Activated naive CD8-positive, alpha-beta T cell treated with anti-CD3 and anti-CD28 coated beads for 36 hours (primary cell): ENCODE measurements around the gene FBXL20. TPM values are rescaled to one million over a fixed set of nuclear protein-coding genes. Genes with fewer than 3 reads are reported as not detected.
"Not testable (repeated sequence)": the region's sequence is repeated elsewhere in the genome, so short reads cannot be mapped to it uniquely, and the experiment has no call there.

Experiments
- DNase-seq: peaks from one replicate; pipeline ENCODE4 v3.0.0; 2021
- H3K27ac Mint-ChIP-seq: one replicate; pipeline ENCODE4 v1.8.0; 2022; ENCODE audit warnings: mild to moderate bottlenecking, moderate library complexity, mixed read lengths
- H3K27me3 Mint-ChIP-seq: one replicate; pipeline ENCODE4 v1.8.0; 2022; ENCODE audit warnings: mild to moderate bottlenecking, mixed read lengths
- H3K36me3 Mint-ChIP-seq: one replicate; pipeline ENCODE4 v1.8.0; 2021; ENCODE audit warnings: mild to moderate bottlenecking, mixed read lengths
- H3K4me1 Mint-ChIP-seq: one replicate; pipeline ENCODE4 v1.8.0; 2021; ENCODE audit warnings: mixed read lengths
- H3K4me3 Mint-ChIP-seq: one replicate; pipeline ENCODE4 v1.8.0; 2022; ENCODE audit warnings: mild to moderate bottlenecking, moderate library complexity, mixed read lengths
- H3K9me3 Mint-ChIP-seq: one replicate; pipeline ENCODE4 v1.8.0; 2022; ENCODE audit warnings: mixed read lengths
- total RNA-seq, 2 experiments: library from RNA; stranded (reverse); gene quantifications; one replicate each; pipeline ENCODE4 v1.2.3, GENCODE V29; 2021

Gene FBXL20
- total RNA-seq, 2 experiments from 2014 or later = 15.7 to 16.3 TPM

DNA sequence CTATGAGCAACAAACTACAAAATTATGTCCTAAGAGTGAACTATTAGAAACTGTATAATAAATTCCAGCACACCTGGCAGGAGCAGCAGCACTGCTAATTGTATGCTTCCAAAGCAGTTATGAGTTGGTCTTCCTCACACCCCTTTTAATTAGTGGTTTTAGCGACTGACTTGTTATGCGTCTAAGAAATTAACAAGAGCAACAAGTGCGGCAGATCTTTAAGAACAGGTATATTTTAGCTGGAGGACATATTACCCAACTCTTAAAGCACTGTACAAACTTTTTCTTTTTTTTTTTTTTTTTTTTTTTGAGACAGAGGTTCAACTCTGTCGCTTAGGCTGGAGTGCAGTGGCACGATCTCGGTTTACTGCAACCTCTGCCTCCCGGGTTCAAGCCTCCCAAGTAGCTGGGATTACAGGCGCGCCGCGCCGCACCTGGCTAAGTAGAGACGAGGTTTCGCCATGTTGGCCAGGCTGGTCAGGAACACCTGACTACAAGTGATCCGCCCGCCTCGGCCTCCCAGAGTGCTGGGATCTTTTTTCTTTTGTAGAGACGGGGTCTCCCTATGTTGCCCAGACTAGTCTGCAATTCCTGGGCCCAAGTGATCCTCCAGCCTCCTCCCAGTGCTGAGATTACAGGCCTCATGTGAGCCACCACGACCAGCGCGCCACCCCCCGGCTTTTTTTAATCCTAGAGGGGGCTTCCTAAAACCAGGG lies 1.6 kb upstream of the FBXL20 start:
- H3K27ac Mint-ChIP-seq = peak overlapping the region; percentile 92
- peaks cover 52% of the 10 kb centered on the region for H3K4me1 Mint-ChIP-seq
- no peaks in the 10 kb centered on the region for H3K27me3 Mint-ChIP-seq
- no peak for DNase-seq
- peaks cover 14% of the 10 kb centered on the region for H3K36me3 Mint-ChIP-seq
- H3K4me3 Mint-ChIP-seq = peak overlapping the region; percentile 97
- no peaks in the 10 kb centered on the region for H3K9me3 Mint-ChIP-seq

GRCh38 chr17:39402244-39402889 lies 941 bp upstream of the FBXL20 start:
- H3K27ac Mint-ChIP-seq = peak overlapping the region; percentile 97

GRCh38 chr17:39400547-39401411 lies 647 bp downstream of the FBXL20 start:
- peak overlapping the region; percentile 82 for H3K27ac Mint-ChIP-seq
- no peaks in the 10 kb centered on the region for H3K9me3 Mint-ChIP-seq
- H3K4me1 Mint-ChIP-seq = peaks cover 44% of the 10 kb centered on the region
- no peaks in the 10 kb centered on the region for H3K27me3 Mint-ChIP-seq
- DNase-seq = peak; percentile 36
- peaks cover 11% of the 10 kb centered on the region for H3K36me3 Mint-ChIP-seq
- H3K4me3 Mint-ChIP-seq = peak overlapping the region; percentile 97

More at GRCh38 chr17:39402244-39402889, 941 bp upstream of the FBXL20 start:
- Mint-ChIP-seq H3K9me3 (no peaks in the 10 kb centered on the region), H3K4me3 (peak overlapping the region; percentile 97), H3K36me3 (peaks cover 14% of the 10 kb centered on the region), H3K4me1 (peaks cover 49% of the 10 kb centered on the region), H3K27me3 (no peaks in the 10 kb centered on the region)
- peak; percentile 91 for DNase-seq

GRCh38 chr17:39399791-39400190 lies 1.6 kb downstream of the FBXL20 start:
- H3K9me3 Mint-ChIP-seq = no peaks in the 10 kb centered on the region
- no peak for DNase-seq
- H3K4me3 Mint-ChIP-seq = peak overlapping the region; percentile 97
- H3K27me3 Mint-ChIP-seq = no peaks in the 10 kb centered on the region
- H3K27ac Mint-ChIP-seq = no peak overlapping the region
- H3K4me1 Mint-ChIP-seq = peaks cover 39% of the 10 kb centered on the region
- peaks cover 8% of the 10 kb centered on the region for H3K36me3 Mint-ChIP-seq

- Mint-ChIP-seq H3K27ac (peak overlapping the region; percentile 69), H3K4me3 (no peak overlapping the region), H3K36me3 (no peaks in the 10 kb centered on the region), H3K9me3 (no peaks in the 10 kb centered on the region), H3K4me1 (peaks cover 23% of the 10 kb centered on the region), H3K27me3 (no peaks in the 10 kb centered on the region)
- no peak for DNase-seq
These were observed 7.7 kb downstream of the FBXL20 start for GRCh38 chr17:39393736-39394135.

- no peaks in the 10 kb centered on the region for H3K9me3 Mint-ChIP-seq
- no peaks in the 10 kb centered on the region for H3K36me3 Mint-ChIP-seq
- no peaks in the 10 kb centered on the region for H3K27me3 Mint-ChIP-seq
- H3K4me3 Mint-ChIP-seq = no peak overlapping the region
- DNase-seq = no peak
- no peak overlapping the region for H3K27ac Mint-ChIP-seq
- H3K4me1 Mint-ChIP-seq = peaks cover 19% of the 10 kb centered on the region
These were observed 10.0 kb downstream of the FBXL20 start for GRCh38 chr17:39391448-39391847.

GRCh38 chr17:39385040-39385439 lies 16.4 kb downstream of the FBXL20 start:
- Mint-ChIP-seq H3K36me3 (no peaks in the 10 kb centered on the region), H3K9me3 (no peaks in the 10 kb centered on the region), H3K4me3 (no peak overlapping the region), H3K27me3 (no peaks in the 10 kb centered on the region), H3K27ac (no peak overlapping the region), H3K4me1 (peaks cover 16% of the 10 kb centered on the region)
- DNase-seq = no peak

DNA sequence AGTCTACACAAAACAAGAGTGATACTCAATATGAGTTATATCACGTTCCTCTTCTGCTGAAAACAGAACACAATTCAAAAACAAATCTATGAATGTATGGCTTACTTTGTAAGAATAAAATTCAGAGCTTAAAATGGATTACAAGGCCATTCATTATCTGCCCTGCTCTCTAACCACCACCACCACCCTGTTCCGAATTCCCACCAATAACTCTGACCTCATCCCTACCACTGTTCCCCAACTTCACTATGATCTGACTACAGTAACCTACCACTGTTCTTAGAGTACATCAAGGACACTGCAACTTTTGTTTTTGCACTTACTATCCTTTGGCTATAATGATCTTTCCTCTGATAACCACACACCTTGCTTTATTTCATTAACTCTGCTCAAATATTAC lies 21.3 kb downstream of the FBXL20 start:
- no peaks in the 10 kb centered on the region for H3K36me3 Mint-ChIP-seq
- peaks cover 28% of the 10 kb centered on the region for H3K4me1 Mint-ChIP-seq
- H3K9me3 Mint-ChIP-seq = no peaks in the 10 kb centered on the region
- H3K4me3 Mint-ChIP-seq = no peak overlapping the region
- DNase-seq = no peak
- no peaks in the 10 kb centered on the region for H3K27me3 Mint-ChIP-seq
- H3K27ac Mint-ChIP-seq = no peak overlapping the region

DNA sequence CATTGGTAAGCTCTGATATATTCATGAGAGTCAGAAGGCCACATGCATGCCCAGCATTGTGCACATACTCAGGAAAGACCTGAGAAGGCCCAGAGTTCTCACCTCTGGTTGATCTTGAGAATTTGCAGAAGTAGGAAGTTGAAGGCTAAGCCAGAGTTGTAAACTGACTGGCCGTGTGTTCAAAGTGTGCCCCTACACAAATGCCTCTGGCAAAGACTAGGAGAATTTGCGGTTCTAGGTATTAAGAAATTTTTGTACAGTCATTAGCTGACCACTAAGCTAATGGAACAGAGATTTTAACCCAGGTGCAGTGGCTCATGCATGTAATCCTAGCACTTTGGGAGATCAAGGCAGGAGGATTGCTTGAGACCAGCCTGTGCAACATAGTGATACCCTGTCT lies 25.0 kb downstream of the FBXL20 start:
- H3K4me1 Mint-ChIP-seq = peaks cover 24% of the 10 kb centered on the region
- H3K4me3 Mint-ChIP-seq = no peak overlapping the region
- DNase-seq = no peak
- H3K9me3 Mint-ChIP-seq = no peaks in the 10 kb centered on the region
- H3K27me3 Mint-ChIP-seq = no peaks in the 10 kb centered on the region
- no peak overlapping the region for H3K27ac Mint-ChIP-seq
- H3K36me3 Mint-ChIP-seq = no peaks in the 10 kb centered on the region

DNA sequence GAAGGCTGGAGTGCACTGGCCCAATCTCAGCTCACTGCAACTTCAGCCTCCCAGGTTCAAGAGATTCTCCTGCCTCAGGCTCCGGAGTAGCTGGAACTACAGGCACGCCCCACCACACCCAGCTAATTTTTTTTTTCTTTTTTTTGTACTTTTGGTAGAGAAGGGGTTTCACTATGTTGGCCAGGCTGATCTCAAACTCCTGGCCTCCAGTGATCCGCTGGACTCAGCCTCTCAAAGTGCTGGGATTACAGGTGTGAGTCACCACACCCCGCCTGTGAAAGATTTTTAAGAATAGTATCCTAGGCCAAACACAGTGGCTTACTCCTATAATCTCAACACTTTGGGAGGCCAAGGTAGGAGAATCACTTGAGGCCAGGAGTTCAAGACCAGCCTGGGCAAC lies 33.6 kb downstream of the FBXL20 start:
- H3K4me1 Mint-ChIP-seq, H3K36me3 Mint-ChIP-seq, H3K27me3 Mint-ChIP-seq, DNase-seq, H3K27ac Mint-ChIP-seq, H3K4me3 Mint-ChIP-seq, H3K9me3 Mint-ChIP-seq: not testable (repeated sequence)

DNA sequence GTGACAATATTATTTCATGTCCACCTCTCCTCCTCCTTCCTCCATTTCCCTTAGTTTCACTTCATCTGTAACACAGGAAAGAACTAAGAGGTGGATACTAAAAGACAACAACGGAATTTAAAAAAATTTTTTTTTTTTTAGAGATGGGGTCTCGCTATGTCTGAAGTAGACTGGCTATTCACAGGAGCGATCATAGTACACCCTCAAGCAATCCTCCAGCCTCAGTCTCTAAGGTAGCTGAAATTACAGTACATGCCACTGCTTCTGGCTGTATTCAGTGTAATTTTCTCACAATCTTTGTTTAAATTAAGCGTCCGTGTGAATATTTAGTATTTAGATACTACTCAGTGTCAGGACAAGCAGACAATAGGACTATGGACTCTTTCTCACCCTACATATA lies 35.6 kb downstream of the FBXL20 start:
- Mint-ChIP-seq H3K27ac (no peak overlapping the region), H3K9me3 (no peaks in the 10 kb centered on the region), H3K36me3 (no peaks in the 10 kb centered on the region), H3K27me3 (no peaks in the 10 kb centered on the region), H3K4me1 (peaks cover 10% of the 10 kb centered on the region), H3K4me3 (no peak overlapping the region)
- no peak for DNase-seq

DNA sequence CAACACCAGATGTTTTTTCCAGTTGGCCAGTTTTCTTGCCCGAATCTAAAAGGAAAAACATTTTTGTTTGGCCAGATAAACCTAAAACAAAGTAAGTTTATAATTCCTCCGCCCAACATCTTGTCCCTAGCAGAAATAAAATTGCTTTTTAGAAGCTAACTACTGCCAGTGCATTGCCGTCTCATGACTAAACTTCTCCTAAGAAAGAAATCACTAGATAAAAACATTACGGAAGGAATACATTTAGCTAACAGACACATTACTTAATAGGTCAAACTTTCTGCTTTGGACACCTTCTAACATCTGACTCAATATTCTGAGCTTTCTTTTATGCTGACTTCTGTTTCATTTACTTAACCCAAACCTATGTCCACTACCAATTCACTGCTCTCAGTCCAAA lies 36.2 kb downstream of the FBXL20 start:
- Mint-ChIP-seq H3K4me3 (no peak overlapping the region), H3K27ac (no peak overlapping the region), H3K9me3 (no peaks in the 10 kb centered on the region), H3K4me1 (peaks cover 17% of the 10 kb centered on the region), H3K36me3 (no peaks in the 10 kb centered on the region), H3K27me3 (no peaks in the 10 kb centered on the region)
- no peak for DNase-seq

- Mint-ChIP-seq H3K27ac (no peak overlapping the region), H3K36me3 (no peaks in the 10 kb centered on the region), H3K9me3 (no peaks in the 10 kb centered on the region), H3K4me3 (no peak overlapping the region), H3K4me1 (peaks cover 19% of the 10 kb centered on the region), H3K27me3 (no peaks in the 10 kb centered on the region)
- no peak for DNase-seq
These were observed 37.0 kb downstream of the FBXL20 start for GRCh38 chr17:39364236-39365025.

DNA sequence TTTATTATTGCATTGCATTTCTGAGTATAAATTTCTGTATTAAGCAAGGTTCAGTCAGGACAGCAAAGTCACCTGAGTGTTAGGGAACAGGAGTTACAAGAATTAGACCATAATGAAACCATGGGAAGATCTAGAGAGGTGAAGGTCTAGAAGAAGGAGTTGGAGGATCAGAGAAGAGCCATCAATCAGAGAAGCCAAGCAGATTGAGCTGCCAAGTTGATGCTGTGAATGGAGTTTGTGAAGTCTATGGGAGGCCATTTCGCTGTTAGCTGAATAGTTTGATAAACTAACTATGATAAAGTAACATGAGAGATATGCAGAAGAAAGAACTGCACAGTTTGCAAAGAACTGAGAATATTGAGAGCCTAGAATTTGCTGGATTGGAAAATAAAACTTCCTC lies 40.4 kb downstream of the FBXL20 start:
- no peak overlapping the region for H3K4me3 Mint-ChIP-seq
- no peaks in the 10 kb centered on the region for H3K36me3 Mint-ChIP-seq
- H3K9me3 Mint-ChIP-seq = no peaks in the 10 kb centered on the region
- H3K27ac Mint-ChIP-seq = no peak overlapping the region
- no peaks in the 10 kb centered on the region for H3K27me3 Mint-ChIP-seq
- DNase-seq = no peak
- H3K4me1 Mint-ChIP-seq = peaks cover 18% of the 10 kb centered on the region

DNA sequence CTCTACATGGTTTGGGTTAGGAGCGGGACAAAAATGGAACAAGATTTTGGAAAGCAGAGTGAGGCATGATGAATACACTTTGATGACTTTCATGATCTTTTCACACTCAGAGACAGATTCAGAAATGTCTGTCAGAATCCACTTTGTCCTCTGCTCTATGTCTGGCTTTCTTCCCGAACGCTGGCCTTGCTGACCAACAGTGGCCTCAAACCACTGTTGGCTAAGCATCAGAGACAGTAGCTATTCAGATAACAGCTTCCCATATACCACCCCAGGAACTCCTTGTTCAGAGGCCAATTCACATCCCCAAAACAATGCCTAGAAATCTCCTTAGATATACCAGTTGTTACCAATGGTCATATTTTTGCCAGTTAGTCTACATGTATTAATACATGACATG lies 40.9 kb downstream of the FBXL20 start:
- no peaks in the 10 kb centered on the region for H3K9me3 Mint-ChIP-seq
- H3K27ac Mint-ChIP-seq = no peak overlapping the region
- H3K4me1 Mint-ChIP-seq = peaks cover 17% of the 10 kb centered on the region
- H3K36me3 Mint-ChIP-seq = no peaks in the 10 kb centered on the region
- no peak for DNase-seq
- H3K27me3 Mint-ChIP-seq = no peaks in the 10 kb centered on the region
- no peak overlapping the region for H3K4me3 Mint-ChIP-seq
